Motor neuron (in vitro differentiated cells): ENCODE measurements around the gene CELF1. TPM values are rescaled to one million over a fixed set of nuclear protein-coding genes. Genes with fewer than 3 reads are reported as not detected.

Experiments used
- ATAC-seq, 8 experiments: fragments of 200-7000 bp; cut with Tn5 transposase; replicated peaks in 6 of 8; 2 replicates each; pipeline ENCODE4 v1.8.0; 2021; ENCODE audit warnings: mild to moderate bottlenecking in 8 of 8, moderate library complexity in 8 of 8
- H3K27ac ChIP-seq, 2 donors: fragments of 250-450 bp; sonication (Bioruptor Pico); 2 replicates each; pipeline ENCODE4 v1.9.0; 2021; ENCODE audit warnings: antibody characterized with exemption in 2 of 2, mild to moderate bottlenecking in 2 of 2, moderate library complexity in 1 of 2
- H3K4me1 ChIP-seq, 2 donors: fragments of 250-450 bp; sonication (Bioruptor Pico); replicated peaks in 1 of 2; 2 replicates each; pipeline ENCODE4 v1.6.1; 2021; ENCODE audit warnings: antibody characterized with exemption in 2 of 2, mild to moderate bottlenecking in 2 of 2, moderate library complexity in 1 of 2
- H3K4me3 ChIP-seq, 5 donors: fragments of 250-450 bp; sonication (Bioruptor Pico); 2 replicates each; pipeline ENCODE4 v1.9.0; 2021; ENCODE audit warnings: antibody characterized with exemption in 5 of 5, mild to moderate bottlenecking in 5 of 5, moderate library complexity in 4 of 5
- WGBS, 10 experiments: fragments of 450-650 bp; shearing (Covaris generic); methylation state at CpG; one replicate each; pipeline ENCODE4 v1.0.0; 2022; 5-methylcytosine and 5-hydroxymethylcytosine counted together
- in situ Hi-C, 9 experiments: fragments of 400-800 bp; cut with MboI; loops; one replicate each; pipeline ENCODE4 v1.15.0; 2021; ENCODE audit warnings: low sequenced_read_pairs in 9 of 9, low pct_unique_long_range_greater_than_20kb in 2 of 9; ENCODE audit not compliant: unreplicated experiment in 9 of 9
- total RNA-seq, 8 experiments: library from RNA; unstranded; fragments of 300-600 nt; gene quantifications; 2 replicates each; pipeline versions ENCODE4 v1.2.3 to v1.2.4, GENCODE V29; 2022

The CELF1 gene
- total RNA-seq, 8 experiments from 2014 or later, result 47.2 to 125 (median 106) TPM

- Histone ChIP-seq H3K4me1 (no peaks in the 10 kb centered on the region), H3K4me3 (no peak overlapping the region), H3K27ac (no peak overlapping the region)
- in situ Hi-C loops, result no loop called here
- 76 to 100% methylated on average over 1 to 3 of the region's 12 CpGs; no CpG with 5 or more reads in 8 of the 10 experiments for WGBS, 10 experiments
- no peak for ATAC-seq
Observed at GRCh38 chr11:47441421-47441820, 111.5 kb downstream of the CELF1 start.

DNA sequence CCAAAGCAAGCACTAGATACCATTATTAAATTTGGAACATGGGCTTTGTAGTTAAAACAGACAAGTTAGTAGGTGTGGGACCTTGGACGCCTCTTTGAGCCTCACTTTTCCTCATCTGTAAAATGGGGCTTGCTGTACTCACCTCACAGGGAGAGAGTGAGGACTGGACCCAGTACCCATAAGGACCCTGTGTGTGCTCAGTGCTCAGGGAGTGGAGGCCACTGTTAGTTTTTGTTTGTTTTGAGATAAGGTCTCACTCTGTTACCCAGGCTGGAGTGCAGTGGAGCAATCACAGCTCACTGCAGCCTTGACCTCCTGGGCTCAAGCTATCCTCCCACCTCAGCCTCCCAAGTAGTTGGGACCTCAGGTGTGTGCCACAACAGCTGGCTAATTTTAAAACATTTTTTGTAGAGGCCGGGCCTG, 112.9 kb downstream of the CELF1 start:
- no peak overlapping the region for H3K27ac ChIP-seq
- no peak overlapping the region for H3K4me3 ChIP-seq
- no peak for ATAC-seq
- 33 to 100% (median 80%) methylated on average over 1 to 2 of the region's 2 CpGs; no CpG with 5 or more reads in 5 of the 10 experiments for WGBS, 10 experiments
- in situ Hi-C loops, result no loop called here
- H3K4me1 ChIP-seq, result no peaks in the 10 kb centered on the region

GRCh38 chr11:47438721-47439120, 114.2 kb downstream of the CELF1 start:
- Histone ChIP-seq H3K27ac (no peak overlapping the region), H3K4me1 (no peaks in the 10 kb centered on the region), H3K4me3 (no peak overlapping the region)
- in situ Hi-C loops, result no loop called here
- 79 to 100% (median 93%) methylated on average over 1 to 5 of the region's 18 CpGs; no CpG with 5 or more reads in 5 of the 10 experiments for WGBS, 10 experiments
- no peak for ATAC-seq

DNA sequence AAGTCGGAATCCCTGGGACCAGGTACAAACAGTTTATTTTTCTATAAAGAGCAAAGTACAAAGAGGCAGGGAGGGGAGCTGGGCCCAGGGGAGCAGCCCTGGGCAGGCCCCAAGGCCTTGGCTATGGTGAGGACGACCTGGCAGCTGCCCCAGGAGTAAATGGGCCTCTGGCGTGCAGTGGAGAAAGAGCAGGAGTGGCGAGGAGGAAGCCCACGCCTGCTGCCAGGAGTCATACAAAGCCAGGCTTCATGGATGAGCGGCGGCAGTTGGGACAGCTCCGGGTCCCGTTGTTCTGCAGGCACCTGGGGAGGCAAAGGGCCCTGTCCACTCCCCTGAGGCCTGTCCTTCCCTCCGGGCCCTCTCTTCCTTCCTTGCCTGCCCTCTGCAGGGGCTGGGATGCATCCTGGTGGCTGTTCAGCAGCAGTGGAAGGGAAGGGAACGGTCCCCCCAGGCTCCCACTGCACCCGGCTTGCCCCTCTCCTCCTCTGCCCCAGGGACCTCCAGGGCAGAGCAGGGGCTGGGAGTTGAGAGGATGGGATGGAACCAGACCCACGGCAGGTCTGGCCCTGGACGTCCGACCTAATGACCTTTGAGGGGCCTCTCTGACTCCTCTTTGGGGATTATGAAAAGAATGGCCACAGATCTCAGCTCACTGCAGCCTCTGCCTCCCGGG, 115.0 kb downstream of the CELF1 start:
- 0 to 100% (median 53%) methylated on average over 1 to 11 of the region's 16 CpGs; no CpG with 5 or more reads in 4 of the 10 experiments for WGBS, 10 experiments
- no peaks in the 10 kb centered on the region for H3K4me1 ChIP-seq
- ATAC-seq, result peak in 2 of 8 experiments; percentile 19 to 33
- no peak overlapping the region for H3K27ac ChIP-seq
- in situ Hi-C loops, result no loop called here
- H3K4me3 ChIP-seq, result no peak overlapping the region

GRCh38 chr11:47437218-47437745, 115.7 kb downstream of the CELF1 start:
- in situ Hi-C loops, result no loop called here
- Histone ChIP-seq H3K4me3 (no peak overlapping the region), H3K27ac (no peak overlapping the region), H3K4me1 (no peaks in the 10 kb centered on the region)
- 50 to 93% (median 73%) methylated on average over 2 to 6 of the region's 11 CpGs; no CpG with 5 or more reads in 4 of the 10 experiments for WGBS, 10 experiments
- ATAC-seq, result no peak

DNA sequence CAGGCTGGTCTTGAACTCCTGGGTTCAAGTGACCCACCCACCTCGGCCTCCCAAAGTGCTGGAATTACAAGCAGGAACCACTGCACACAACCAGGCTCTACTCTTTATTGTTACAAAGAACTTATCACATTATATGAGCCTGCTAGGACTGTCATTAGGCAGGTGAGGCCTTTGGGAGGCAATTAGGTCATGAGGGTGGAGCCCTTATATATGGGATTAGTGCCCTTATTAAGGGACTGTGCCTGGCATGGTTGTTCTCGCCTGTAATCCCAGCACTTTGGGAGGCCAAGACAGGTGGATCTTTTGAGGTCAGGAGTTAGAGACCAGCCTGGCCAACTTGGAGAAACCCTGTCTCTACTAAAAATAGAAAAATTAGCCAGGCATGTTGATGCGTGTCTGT, 116.2 kb downstream of the CELF1 start:
- in situ Hi-C loops, result no loop called here
- ATAC-seq, result no peak
- no peaks in the 10 kb centered on the region for H3K4me1 ChIP-seq

DNA sequence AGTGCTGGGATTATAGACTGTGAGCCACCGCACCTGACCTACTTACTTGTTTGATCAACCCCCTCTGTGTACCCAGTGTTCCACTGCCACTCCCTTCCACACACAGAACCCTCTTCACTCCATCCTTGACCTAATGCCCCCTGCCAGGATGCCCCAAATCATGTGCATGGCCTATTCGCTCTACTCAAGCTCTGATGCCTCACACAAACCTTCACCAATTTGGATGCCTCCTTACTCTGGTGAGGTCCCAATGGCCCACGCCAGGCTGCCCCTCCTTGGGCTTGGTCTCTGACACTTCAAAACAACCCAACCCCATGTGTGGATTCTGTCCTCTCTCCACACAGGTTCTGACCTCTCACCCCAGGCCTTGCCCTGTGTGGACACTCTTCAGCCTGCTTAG, 117.2 kb downstream of the CELF1 start:
- no peak for ATAC-seq
- no peaks in the 10 kb centered on the region for H3K4me1 ChIP-seq
- H3K4me3 ChIP-seq, result no peak overlapping the region
- 88 to 100% (median 100%) methylated on average over 1 to 2 of the region's 3 CpGs; no CpG with 5 or more reads in 5 of the 10 experiments for WGBS, 10 experiments
- in situ Hi-C loops, result no loop called here
- no peak overlapping the region for H3K27ac ChIP-seq

More for the DNA sequence above, 116.2 kb downstream of the CELF1 start:
- 83 to 100% (median 85%) methylated on average over 1 of the region's 3 CpGs; no CpG with 5 or more reads in 6 of the 10 experiments for WGBS, 10 experiments
- no peak overlapping the region for H3K4me3 ChIP-seq
- H3K27ac ChIP-seq, result no peak overlapping the region

- H3K4me3 ChIP-seq, result no peak overlapping the region
- in situ Hi-C loops, result no loop called here
- WGBS, 10 experiments, result 18 to 93% (median 70%) methylated on average over 2 to 6 of the region's 7 CpGs; no CpG with 5 or more reads in 1 of the 10 experiments
- no peaks in the 10 kb centered on the region for H3K4me1 ChIP-seq
- ATAC-seq, result peak in 1 of 8 experiments; percentile 52
- no peak overlapping the region for H3K27ac ChIP-seq
Observed at GRCh38 chr11:47434011-47434786, 118.7 kb downstream of the CELF1 start.

DNA sequence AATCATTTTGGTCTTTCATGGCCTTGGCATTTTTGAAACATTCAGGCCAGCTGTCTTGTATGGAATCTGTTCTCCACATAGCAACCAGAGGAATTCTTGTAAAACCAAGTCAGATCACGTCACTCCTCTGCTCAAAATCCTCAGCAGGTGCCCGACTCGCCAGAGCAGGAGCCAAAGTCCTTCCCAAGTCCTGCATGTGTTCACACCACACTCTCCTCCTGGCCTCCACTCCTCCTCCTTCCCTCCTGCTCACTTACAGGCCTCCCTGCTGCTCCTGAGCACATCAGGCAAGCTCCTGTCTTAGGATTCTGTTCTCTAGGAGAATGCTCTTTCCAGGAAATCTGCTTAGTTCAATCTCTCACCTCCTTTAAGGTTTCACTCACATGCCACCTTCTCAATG, 119.8 kb downstream of the CELF1 start:
- no peak overlapping the region for H3K27ac ChIP-seq
- no peak for ATAC-seq
- H3K4me1 ChIP-seq, result no peaks in the 10 kb centered on the region
- in situ Hi-C loops, result no loop called here
- WGBS, 10 experiments, result 39 to 89% (median 73%) methylated on average over 1 to 3 of the region's 3 CpGs; no CpG with 5 or more reads in 1 of the 10 experiments
- no peak overlapping the region for H3K4me3 ChIP-seq

DNA sequence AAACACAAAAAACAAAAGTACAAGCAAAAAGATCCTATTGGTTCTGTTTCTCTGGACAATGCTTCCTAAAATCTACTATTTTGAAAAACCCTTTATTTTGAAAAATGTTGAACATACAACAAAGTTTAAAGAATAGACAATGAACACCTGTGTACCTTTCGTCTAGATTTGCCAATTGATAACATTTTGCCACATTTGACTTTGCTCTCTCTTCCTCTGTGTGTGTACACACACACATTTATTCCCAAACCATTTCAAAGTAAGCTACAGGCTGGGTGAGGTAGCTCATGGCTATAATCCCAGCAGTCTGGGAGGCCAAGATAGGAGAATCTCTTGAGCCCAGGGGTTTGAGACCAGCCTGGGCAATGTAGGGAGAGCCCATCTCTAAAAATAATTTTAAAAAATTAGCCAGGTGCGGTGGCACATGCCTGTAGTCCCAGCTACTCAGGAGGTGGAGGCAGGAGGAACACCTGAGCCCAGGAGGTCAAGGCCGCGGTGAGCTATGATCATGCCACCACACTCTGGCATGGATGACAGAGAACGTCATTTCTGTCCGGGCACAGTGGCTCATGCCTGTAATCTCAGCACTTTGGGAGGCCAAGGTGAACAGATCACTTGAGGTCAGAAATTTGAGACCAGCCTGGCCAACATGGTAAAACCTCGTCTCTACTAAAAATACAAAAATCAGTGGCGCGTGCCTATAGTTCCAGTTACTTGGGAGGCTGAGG, 121.4 kb downstream of the CELF1 start:
- Histone ChIP-seq H3K4me1 (no peaks in the 10 kb centered on the region), H3K4me3 (no peak overlapping the region), H3K27ac (no peak overlapping the region)
- no peak for ATAC-seq
- in situ Hi-C loops, result no loop called here
- 50 to 100% (median 80%) methylated on average over 1 to 6 of the region's 9 CpGs for WGBS, 10 experiments

- WGBS, 10 experiments, result 0 to 100% (median 49%) methylated on average over 1 to 4 of the region's 5 CpGs; no CpG with 5 or more reads in 2 of the 10 experiments
- Histone ChIP-seq H3K4me1 (no peaks in the 10 kb centered on the region), H3K27ac (no peak overlapping the region), H3K4me3 (no peak overlapping the region)
- ATAC-seq, result no peak
- in situ Hi-C loops, result no loop called here
Observed at GRCh38 chr11:47430524-47430923, 122.4 kb downstream of the CELF1 start.

- in situ Hi-C loops, result no loop called here
- H3K4me1 ChIP-seq, result peaks cover 5 to 8% of the 10 kb centered on the region in 2 donors
- ATAC-seq, result peak; percentile 89 to 96 (median 94)
- H3K4me3 ChIP-seq, result peak within 1 kb of the TSS; percentile 68 to 97 (median 93)
- H3K27ac ChIP-seq, result peak within 1 kb of the TSS; percentile 99
- WGBS, 10 experiments, result 0 to 15% (median 0%) methylated on average over 1 to 24 of the region's 62 CpGs; no CpG with 5 or more reads in 3 of the 10 experiments
Observed at GRCh38 chr11:47426062-47426956, 126.6 kb downstream of the CELF1 start, which contains the start of gene PSMC3. Gene PSMC3, minus strand, starts transcription at chr11:47426439. Its CDS starts 160 bp downstream, at chr11:47426279.
